HG02763 (cell line): Measurements from ENCODE around the gene HPN.
A peak's percentile ranks its signal among the peaks of the same experiment; 100 is the strongest.
"Not testable (repeated sequence)": the region's sequence is repeated elsewhere in the genome, so short reads cannot be mapped to it uniquely, and the experiment has no call there.

Experiments used
- ATAC-seq: cut with Tn5 transposase; IDR thresholded peaks from one replicate; pipeline ENCODE4 v1.9.1; 2021; ENCODE audit warnings: mild to moderate bottlenecking, moderate library complexity; ENCODE audit not compliant: unreplicated experiment

HPN gene

DNA sequence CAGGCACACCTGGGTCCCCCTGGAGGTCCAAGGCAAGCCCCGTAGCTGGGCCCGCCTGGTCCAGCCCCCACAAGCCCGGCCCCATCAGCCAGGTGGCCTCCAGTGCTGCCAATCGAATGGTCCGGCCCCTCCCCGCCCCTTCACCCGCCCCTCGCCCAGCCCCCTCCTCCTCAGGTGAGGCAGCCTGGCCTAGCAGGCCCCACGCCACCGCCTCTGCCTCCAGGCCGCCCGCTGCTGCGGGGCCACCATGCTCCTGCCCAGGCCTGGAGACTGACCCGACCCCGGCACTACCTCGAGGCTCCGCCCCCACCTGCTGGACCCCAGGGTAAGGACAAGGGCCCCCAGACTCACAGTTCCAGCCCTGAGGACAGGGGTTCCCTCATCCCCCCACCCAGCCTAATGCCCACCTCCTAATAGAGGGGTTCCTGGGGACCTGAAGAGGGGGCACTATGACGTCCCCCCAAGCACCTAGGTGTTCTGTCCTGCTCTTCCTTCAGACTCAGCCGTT lies at the start of gene HPN:
Gene HPN, plus strand, starts transcription at position 174 of the 508 bp plus-strand sequence. CDS start 786 bp downstream, outside the sequence.
- ATAC-seq = no peak

DNA sequence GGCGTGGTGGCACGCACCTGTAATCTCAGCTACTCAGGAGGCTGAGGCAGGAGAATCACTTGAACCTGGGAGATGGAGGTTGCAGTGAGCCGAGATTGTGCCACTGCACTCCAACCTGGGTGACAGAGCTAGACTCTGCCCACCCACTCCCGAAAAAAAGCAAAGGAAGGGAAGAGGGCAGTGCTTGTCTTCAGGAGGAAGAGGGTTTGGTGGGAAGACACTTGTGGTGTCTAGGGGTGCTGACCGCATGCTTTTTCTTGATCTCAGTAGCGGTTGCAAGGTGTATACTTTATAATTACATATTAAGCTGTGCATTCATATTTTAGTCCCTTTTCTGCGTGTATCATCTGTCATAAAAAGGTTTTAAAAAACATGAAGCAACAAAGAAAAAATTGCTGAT lies 48.9 kb upstream of the HPN start:
- ATAC-seq = not testable (repeated sequence)

DNA sequence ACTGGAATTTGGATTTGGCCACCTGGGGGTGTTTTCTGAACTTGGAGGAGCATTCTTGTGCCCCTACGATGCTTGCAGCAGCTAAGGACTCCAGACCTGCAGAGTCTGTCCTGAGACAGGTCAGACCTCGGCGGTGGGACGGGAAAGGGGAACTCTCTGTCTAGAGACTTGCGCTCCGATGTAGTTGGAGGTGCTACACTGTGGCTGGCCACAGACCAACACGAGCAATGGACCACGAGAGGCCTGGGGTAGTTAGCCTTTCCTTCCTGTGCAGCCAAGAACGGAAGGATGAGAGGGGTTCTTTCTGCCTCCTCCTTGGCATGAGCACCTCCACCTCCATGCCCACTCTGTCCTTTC lies 47.3 kb upstream of the HPN start:
- ATAC-seq = no peak

DNA sequence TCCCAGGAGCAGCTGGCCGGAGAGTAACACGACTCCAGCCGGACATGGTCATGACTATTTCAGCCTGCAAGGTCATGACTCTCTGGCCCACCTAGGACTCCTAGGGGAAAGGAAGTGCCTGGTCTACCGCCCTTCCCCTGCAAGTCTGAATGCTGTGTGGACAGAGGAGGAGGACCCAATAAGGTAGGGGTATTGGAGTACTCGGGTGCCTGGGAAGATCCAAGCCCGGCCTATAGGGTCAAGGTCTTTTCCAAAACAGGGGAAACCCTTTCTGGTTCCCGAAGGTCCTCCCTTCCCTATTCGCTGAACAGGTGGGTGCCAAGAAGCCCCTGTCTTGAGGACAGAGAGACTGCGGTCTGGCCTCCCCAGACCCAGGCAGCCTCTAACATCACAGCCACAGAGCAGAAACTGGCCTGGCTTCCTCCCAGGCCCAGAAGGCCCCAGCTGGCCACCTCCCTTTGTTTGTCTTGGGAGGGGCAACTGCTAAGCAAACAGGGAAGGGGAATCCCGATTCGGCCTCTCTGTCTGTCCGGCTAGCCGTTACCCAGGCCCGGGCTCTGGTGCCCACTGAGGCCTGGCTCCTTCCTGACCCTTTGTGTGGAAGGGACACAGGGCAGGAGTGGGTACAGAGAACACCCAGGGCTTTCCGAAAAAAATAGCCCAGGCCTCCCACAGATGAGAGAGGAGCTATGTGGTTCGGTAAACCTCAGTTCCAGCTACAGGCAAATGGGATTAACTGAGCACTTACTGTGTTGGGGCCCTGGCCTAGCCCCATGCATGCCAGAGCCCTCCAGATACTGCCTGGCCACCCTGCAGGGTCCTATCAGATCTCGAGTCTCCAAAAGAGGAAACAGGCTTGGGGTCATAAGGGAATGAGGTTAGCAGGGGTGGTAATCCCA lies 46.6 kb upstream of the HPN start:
- ATAC-seq = no peak

DNA sequence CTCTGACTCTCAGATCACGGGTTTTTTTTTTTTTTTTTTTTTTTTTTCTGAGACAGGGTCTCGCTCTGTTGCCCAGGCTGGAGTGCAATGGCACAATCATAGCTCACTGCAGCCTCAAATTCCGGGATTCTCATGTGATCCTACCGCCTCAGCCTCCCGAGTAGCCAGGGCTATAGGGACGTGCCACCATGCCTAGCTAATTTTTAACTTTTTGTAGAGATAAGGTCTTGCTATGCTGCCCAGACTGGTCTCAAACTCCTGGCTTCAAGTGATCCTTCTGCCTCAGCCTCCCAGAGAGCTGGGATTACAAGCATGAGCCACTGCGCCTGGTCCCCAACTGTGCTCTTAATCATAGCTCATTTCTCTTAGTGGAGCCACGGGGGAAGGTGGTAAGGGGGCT lies 46.0 kb upstream of the HPN start:
- no peak for ATAC-seq

DNA sequence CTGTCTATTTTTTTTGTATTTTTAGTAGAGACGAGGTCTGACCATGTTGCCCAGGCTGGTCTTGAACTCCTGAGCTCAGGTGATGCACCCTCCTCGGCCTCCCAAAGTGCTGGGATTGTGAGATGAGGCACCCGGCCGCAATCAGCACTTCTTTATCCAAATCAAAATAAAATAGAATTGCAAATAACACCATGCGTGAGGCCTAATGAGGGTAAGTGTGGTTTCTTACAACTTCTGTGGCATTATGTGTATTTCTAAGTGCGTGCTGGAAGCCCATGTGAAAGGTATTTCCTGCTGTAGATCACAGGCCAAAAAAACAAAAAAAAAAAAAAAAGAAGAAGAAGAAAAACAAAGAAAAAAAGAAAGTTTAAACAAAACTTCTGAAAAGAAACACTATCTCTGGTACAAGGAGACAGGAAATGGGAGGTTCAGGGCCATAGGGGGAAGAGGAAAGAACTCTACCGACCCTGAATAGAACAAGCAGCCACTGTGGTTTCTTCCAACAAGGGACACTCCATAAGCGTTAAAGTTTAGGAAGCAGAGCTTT lies 44.4 kb upstream of the HPN start:
- ATAC-seq = no peak

DNA sequence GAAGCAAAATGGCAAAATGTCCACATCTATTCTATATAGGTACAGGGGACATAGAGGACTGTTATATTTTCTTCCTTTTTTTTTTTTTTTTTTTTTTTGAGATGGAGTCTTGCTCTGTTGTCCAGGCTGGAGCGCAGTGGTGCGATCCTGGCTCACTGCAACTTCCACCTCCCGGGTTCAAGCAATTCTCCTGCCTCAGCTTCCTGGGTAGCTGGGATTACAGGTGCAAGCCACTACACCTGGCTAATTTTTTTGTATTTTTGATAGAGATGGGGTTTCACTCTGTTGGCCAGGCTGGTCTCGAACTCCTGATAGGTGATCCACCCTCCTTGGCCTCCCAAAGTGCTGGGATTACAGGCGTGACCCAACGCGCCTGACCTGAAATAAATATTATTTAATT lies 43.3 kb upstream of the HPN start:
- ATAC-seq = not testable (repeated sequence)

DNA sequence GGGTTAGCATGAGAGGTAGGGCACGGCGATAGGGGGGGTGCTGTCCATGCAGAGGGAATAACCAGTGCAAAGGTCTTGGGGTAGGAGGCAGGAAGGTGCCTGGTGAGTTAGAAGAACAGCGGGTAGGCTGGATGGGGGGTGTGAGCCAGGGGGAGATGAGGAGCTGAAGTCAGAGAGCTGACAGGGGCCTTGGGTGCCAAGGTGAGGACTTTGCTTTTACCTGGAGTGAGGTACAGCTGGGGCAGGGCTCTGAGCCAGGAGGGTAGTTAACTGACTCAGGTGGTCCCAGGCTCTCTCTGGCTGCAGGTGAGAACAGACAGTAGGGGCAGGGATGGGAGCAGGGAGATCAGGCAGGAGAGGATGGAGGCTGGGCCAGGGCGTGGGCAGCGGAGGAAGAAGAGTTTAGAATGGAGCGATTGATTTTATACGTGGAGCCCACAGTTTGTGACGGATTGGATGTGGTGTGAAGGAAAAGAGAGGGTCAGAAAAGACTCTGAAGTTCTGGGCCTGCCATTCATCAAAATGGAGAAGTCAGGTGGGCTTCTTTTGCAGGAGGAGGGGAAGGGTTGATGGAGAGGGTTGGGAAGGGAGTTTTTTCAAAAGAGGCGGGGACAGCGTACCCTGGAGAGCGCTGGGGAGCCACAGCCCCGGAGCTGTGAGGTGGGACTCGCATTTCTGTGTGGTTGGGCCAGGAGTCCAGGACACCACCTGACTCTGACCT lies 42.6 kb upstream of the HPN start:
- ATAC-seq = no peak

DNA sequence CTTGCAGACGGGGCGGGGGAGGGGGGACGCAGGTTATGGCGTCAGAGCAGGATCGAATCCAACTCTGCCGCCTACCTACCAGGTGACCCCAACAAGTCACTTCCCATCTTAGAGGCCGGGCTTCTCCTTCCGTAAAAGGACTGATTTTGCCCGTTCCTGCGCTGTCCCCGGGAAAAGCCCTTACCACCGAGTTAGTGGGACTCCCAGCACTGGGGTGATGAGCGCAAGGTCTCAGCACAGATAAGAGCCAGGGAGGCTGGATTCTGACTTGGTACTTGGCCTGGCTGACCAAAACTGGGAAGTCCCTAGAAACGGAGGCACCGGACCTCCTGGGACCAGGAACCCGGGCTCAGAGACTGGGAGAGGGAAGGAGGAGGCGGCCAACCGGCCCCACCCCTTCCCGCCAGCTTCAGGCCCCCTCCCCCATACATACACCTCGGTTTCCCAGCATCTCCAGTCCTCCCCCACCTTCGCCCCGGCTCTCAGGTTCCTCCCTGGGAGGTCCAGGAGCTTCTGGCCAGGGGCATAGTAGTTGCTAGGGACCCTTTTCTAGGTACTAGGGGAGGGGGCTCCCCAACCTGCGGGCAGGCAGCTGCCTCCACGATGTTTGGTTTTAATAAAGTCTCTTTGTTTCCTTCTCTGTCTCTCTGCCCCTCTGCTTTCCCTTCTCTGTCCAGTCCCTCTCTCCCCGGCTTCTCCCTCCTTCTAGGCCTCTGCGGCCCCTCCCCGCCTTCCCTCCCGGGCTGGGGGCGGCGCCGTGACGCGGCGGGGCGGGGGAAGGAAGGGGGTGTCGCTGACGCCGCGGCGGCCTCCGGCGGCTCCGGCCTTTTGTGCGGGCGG lies 41.8 kb upstream of the HPN start, which contains the start of gene GRAMD1A:
Gene GRAMD1A, plus strand, starts transcription at position 826 of the 840 bp plus-strand sequence. CDS start 156 bp downstream, outside the sequence.
- peak; percentile 48 for ATAC-seq

DNA sequence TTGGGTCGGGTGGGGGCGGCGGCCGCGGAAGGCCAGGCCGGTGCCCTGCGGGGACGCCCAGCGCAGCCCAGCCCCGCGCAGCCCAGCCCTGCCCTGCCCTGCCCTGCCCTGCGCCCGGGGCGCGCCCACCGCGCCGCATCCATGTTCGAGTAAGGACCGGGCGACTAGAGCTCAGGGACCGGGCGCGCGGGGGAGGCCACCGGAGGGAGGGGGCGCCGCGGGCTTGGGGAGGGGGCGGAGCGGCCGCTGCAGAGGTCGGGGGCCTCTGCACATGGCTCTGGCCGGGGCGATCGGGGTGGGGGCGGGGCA lies 41.2 kb upstream of the HPN start:
- ATAC-seq = no peak

DNA sequence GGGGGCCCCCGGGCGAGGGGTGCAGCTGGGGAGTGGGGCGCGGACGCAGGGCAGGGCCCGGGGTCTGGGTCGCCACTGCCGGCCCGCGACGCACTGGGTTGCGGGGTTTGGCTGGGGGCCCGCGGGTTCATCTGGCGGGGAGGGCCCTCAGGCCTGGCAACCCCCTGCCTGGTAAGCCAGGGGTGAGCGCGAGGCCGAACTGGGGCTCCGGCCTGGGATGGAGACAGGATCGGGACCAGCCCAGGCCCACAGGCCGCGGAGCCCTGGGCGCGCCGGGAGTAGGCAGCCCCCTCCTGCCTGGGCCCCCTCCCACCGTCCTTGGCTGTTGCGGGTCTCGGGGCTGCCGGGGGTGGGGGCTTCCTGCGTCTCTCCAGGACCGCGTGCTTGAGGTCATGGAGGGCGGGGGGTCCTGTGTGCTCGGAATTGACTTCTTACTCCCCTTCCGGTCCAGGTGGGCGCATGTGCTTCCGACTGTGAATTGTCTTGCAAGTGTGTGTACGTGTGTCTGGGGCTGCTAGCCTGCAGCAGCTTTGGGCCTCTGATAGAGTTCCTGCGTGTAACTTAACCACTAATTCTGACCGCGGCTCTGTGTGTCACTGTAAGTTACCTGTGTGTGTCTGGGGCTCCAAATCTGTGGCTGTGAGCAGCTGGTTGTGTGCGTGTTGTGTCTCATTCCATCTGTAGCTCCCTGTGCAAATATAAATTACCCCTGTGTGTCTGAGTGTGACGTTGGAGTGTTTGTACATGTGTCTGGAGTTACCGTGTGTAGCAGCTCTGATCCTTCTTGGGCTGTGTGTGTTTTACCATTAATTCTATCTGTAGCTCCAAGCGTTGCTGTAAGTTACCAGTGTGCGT lies 40.6 kb upstream of the HPN start:
- peak; percentile 5 for ATAC-seq

DNA sequence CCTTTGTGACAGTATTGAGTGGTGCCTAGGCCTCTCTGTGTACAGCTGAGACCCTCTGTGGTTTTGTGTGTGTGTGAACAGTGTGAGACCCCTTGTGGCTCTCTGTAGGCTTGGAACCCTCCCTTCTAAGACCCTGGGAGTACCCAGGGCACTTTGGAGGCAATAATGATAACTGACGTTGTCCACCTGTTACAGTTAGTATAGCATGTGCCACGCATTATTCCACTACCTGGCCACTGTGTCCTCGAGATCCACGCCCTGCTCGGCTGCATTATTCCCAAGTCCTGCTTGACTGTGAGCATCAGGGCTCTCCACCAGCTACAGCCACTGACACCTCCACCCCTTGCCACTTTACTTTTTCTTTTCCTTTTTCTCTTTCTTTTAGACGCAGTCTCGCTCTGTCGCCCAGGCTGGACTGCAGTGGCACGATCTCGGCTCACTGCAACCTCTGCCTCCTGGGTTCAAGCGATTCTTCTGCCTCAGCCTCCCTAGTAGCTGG lies 39.4 kb upstream of the HPN start:
- ATAC-seq = no peak

DNA sequence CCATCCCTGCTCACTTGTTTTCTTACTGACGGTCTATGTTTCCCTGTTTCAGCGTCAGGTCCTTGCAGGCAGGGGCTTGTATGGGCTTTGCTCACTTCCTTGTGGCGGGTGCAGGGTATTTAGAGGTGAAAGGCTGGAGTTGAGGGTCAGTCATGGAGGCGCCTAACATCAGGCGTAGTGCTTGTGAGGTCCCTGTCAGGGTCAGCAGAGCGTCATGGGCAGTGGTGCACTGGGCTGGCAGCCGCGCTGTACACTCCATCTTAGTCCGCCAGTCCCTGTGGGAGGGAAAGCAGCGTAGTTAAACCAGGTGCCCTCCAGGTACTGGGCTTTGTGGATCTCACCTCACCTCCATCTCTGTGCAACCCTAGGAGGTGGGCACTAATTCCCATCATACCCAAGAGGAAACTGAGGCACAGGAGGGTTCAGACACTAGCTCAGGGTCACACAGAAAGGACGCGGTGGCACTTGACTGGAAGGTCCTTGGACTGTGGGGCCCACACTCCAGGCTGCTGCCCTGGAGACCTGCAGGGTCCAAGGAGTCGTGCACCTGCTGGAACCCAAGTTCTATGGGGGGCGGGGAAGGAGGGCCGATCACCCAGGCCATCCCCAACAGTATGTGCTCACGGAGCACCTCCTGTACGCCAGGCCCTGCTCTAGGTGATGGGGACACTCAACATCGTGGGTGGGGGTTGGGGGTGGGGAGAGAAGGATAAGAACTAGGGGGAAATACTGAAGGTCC lies 36.8 kb upstream of the HPN start:
- ATAC-seq = no peak

DNA sequence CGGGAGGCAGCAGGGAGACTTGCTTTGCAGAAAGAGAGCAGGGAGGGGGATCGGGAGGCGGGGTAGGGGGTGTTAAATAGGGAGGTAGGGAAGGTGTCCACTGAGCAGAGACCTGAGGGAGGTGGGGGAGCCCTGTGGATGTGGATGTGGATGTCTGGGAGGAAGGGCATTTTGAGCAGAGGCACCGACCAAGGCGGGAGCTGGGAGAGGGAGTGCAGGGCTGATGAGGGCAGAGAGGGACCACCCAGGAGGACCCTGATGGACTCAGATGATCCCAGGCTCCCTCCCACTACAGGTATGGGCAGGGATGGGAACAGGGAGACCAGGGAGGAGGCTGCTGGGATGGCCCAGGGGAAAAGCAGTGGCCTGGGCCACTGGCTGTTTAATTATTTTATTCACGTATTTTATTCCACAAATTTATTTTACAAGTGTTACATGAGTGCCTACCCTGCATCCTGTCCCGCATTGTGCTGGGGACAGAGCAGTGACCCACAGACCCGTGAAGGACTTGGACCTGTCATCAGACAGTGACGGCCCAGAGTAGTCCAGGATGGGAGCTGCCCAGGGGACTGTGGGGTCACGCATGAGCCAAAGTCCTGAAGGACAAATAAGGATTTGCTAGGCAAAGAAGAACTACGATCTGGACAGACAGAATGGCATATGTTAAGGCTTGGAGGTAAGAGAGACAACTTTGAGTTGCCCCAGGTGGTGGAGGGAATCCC lies 36.1 kb upstream of the HPN start:
- ATAC-seq = no peak

DNA sequence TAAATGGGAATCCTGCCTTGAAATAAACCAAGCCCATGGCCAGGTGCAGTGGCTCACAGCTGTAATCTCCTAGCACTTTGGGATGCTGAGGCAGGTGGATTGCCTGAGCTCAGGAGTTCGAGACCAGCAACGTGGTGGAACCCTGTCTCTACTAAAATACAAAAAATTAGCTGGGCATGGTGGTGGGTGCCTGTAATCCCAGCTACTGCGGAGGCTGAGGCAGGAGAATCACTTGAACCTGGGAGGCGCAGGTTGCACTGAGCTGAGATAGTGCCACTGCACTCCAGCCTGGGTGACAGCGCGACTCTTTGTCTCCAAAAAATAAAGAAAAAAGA lies 35.5 kb upstream of the HPN start:
- ATAC-seq = not testable (repeated sequence)

DNA sequence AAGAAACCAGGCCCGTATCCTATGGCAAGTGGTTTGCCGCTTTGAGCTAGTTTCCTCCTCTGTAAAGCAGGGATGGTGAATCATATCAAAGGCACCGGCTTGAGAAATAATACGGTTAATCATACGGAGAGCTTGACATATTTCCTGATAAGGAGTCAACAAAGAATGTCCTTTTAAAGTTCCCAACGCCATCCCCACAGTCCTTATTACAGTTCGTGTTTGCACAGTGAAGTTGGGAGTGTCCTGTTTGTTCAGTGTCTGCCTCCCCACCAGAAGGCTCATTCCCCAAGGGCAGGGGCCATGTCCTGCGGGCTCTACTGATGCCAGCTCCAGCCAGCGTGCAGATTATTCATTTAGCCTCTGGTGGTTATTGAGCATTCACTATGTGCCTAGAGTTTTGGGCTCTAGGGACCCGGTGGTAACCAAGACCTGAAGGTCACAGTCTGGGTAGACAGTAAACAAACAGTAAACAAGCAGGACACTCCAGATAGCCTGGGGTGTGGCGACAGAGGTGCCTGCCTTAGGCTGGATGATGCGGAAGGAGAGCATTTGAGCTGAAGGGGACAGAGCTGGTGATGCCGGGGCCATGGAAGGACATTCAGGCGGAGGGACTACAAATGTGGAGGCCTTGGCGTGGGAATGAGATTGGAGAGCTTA lies 35.1 kb upstream of the HPN start:
- ATAC-seq = no peak

DNA sequence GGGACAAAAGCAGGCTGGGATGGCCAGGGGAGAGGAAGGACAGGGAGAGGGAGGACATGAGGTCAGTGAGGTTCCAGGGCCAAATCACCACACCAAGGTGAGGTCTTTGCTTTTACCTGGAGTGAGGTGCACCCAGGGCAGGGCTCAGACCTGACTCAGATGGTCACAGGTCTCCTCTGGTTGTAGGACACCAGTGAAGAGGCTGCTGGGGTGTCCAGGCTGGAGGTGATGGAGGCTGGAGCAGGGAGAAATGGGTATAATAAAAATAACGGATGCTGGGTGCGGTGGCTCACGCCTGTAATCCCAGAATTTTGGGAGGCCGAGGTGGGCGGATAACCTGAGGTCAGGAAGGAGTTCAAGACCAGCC lies 34.5 kb upstream of the HPN start:
- no peak for ATAC-seq

DNA sequence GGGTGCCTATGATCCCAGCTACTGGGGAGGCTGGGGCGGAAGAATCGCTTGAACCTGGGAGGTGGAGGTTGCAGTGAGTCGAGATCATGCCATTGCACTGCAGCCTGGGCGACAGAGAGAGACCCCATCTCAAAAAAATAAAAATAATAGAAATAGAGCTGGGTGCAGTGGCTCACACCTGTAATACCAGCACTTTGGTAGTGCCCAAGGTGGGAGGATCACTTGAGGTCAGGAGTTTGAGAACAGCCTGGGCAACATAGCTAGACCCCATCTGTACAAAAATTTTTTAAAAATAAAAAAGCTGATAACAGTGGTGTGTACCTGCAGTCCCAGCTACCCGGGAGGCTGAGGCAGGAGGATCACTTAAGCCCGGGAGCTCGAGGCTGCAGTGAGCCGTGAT lies 34.1 kb upstream of the HPN start:
- ATAC-seq = not testable (repeated sequence)
